H9 (cell line): Measurements from ENCODE around the gene TRAPPC2. TPM values are rescaled to one million over a fixed set of nuclear protein-coding genes. Genes with fewer than 3 reads are reported as not detected.
A peak's percentile ranks its signal among the peaks of the same experiment; 100 is the strongest.

ENCODE experiments used
- DNase-seq: peaks from one replicate; pipeline ENCODE4 v3.0.0-alpha.2; 2017
- H2AFZ ChIP-seq: one replicate; pipeline ENCODE4 v1.6.1; 2013; ENCODE audit warnings: mild to moderate bottlenecking, low read length, control low read depth, moderate library complexity
- H2AK5ac ChIP-seq: 2 replicates; pipeline ENCODE4 v1.6.1; 2013; ENCODE audit warnings: low read length, control low read depth, mixed read lengths; ENCODE audit not compliant: insufficient read length
- H2BK120ac ChIP-seq: one replicate; pipeline ENCODE4 v1.6.1; 2013; ENCODE audit warnings: low read depth, mild to moderate bottlenecking, low read length, control low read depth, inconsistent platforms; ENCODE audit not compliant: poor library complexity, severe bottlenecking
- H2BK12ac ChIP-seq: 2 replicates; pipeline ENCODE4 v1.6.1; 2013; ENCODE audit warnings: low read length, control low read depth, mixed read lengths, low read depth; ENCODE audit not compliant: insufficient read length
- H2BK15ac ChIP-seq: 2 replicates; pipeline ENCODE4 v1.6.1; 2013; ENCODE audit warnings: low read depth, low read length, control low read depth
- H2BK20ac ChIP-seq: one replicate; pipeline ENCODE4 v1.6.1; 2013; ENCODE audit warnings: low read depth, mild to moderate bottlenecking, low read length, control low read depth, inconsistent platforms; ENCODE audit not compliant: poor library complexity, severe bottlenecking
- H2BK5ac ChIP-seq: 2 replicates; pipeline ENCODE4 v1.6.1; 2013; ENCODE audit warnings: low read length, control low read depth, mixed read lengths; ENCODE audit not compliant: insufficient read length
- H3K14ac ChIP-seq: 2 replicates; pipeline ENCODE4 v1.6.1; 2013; ENCODE audit warnings: low read length, control low read depth; ENCODE audit not compliant: insufficient read depth
- H3K18ac ChIP-seq: 2 replicates; pipeline ENCODE4 v1.6.1; 2013; ENCODE audit warnings: low read depth, mild to moderate bottlenecking, mixed read lengths, low read length, control low read depth; ENCODE audit not compliant: insufficient read length
- H3K23ac ChIP-seq: 2 replicates; pipeline ENCODE4 v1.6.1; 2013; ENCODE audit warnings: low read length, control low read depth, mixed read lengths, low read depth; ENCODE audit not compliant: insufficient read length
- H3K23me2 ChIP-seq: 2 replicates; pipeline ENCODE4 v1.6.1; 2013; ENCODE audit warnings: low read depth, mild to moderate bottlenecking, mixed read lengths, low read length, control low read depth; ENCODE audit not compliant: insufficient read length, poor library complexity, severe bottlenecking
- H3K27ac ChIP-seq: 2 replicates; pipeline ENCODE4 v1.5.1; 2013; ENCODE audit warnings: low read length, control low read depth, mixed read lengths, low read depth; ENCODE audit not compliant: insufficient read length
- H3K27me3 ChIP-seq: 2 replicates; pipeline ENCODE4 v1.6.1; 2013; ENCODE audit warnings: low read length, control low read depth, inconsistent platforms; ENCODE audit not compliant: insufficient read depth
- H3K4ac ChIP-seq: 2 replicates; pipeline ENCODE4 v1.6.1; 2013; ENCODE audit warnings: low read depth, mild to moderate bottlenecking, control low read depth, inconsistent platforms, low read length, moderate library complexity
- H3K4me1 ChIP-seq: 2 replicates; pipeline ENCODE4 v1.6.1; 2013; ENCODE audit warnings: low read length, control low read depth, inconsistent platforms; ENCODE audit not compliant: insufficient read depth
- H3K4me2 ChIP-seq: 2 replicates; pipeline ENCODE4 v1.6.1; 2013; ENCODE audit warnings: low read length, control low read depth, mixed read lengths; ENCODE audit not compliant: insufficient read length, insufficient read depth
- H3K56ac ChIP-seq: 2 replicates; pipeline ENCODE4 v1.6.1; 2013; ENCODE audit warnings: low read depth, mild to moderate bottlenecking, mixed read lengths, low read length, control low read depth; ENCODE audit not compliant: insufficient read length
- H3K79me1 ChIP-seq: 2 replicates; pipeline ENCODE4 v1.6.1; 2013; ENCODE audit warnings: low read depth, mild to moderate bottlenecking, moderate library complexity, low read length, control low read depth, inconsistent platforms; ENCODE audit not compliant: insufficient read depth, poor library complexity, severe bottlenecking
- H3K79me2 ChIP-seq: 2 replicates; pipeline ENCODE4 v1.6.1; 2013; ENCODE audit warnings: low read length, control low read depth, inconsistent platforms; ENCODE audit not compliant: insufficient read depth
- H3K9ac ChIP-seq: 2 replicates; pipeline ENCODE4 v1.6.1; 2013; ENCODE audit warnings: low read length, control low read depth, mixed read lengths; ENCODE audit not compliant: insufficient read length; ENCODE audit errors: extremely low read depth
- H3K9me3 ChIP-seq: one replicate; pipeline ENCODE4 v1.6.1; 2013; ENCODE audit warnings: low read depth, low read length, inconsistent platforms; ENCODE audit not compliant: control insufficient read depth
- H3T11ph ChIP-seq: one replicate; pipeline ENCODE4 v1.6.1; 2013; ENCODE audit warnings: mild to moderate bottlenecking, low read length, control low read depth, inconsistent platforms
- H4K20me1 ChIP-seq: one replicate; pipeline ENCODE4 v1.6.1; 2013; ENCODE audit not compliant: control insufficient read depth, insufficient read length, insufficient read depth
- H4K5ac ChIP-seq: 2 replicates; pipeline ENCODE4 v1.6.1; 2013; ENCODE audit warnings: low read depth, mild to moderate bottlenecking, mixed read lengths, low read length, control low read depth; ENCODE audit not compliant: insufficient read length
- H4K8ac ChIP-seq: replicated peaks from 2 replicates; pipeline ENCODE4 v1.6.1; 2013; ENCODE audit warnings: low read length, control low read depth, mixed read lengths, low read depth; ENCODE audit not compliant: insufficient read length
- H4K91ac ChIP-seq: 2 replicates; pipeline ENCODE4 v1.6.1; 2013; ENCODE audit warnings: low read depth, mild to moderate bottlenecking, moderate library complexity, mixed read lengths, low read length, control low read depth; ENCODE audit not compliant: insufficient read length
- H3K27ac Mint-ChIP-seq, 3 experiments: 2 replicates in 2 of 3; 3 replicates in 1 of 3; pipeline ENCODE4 v1.8.0; 2020 to 2021; ENCODE audit warnings: mixed read lengths in 3 of 3, mild to moderate bottlenecking in 1 of 3, moderate library complexity in 1 of 3
- H3K27me3 Mint-ChIP-seq: 2 replicates; pipeline ENCODE4 v1.8.0; 2021; ENCODE audit warnings: low read depth, mild to moderate bottlenecking, moderate library complexity, mixed read lengths
- H3K36me3 Mint-ChIP-seq, 3 experiments: 2 replicates in 2 of 3; 3 replicates in 1 of 3; pipeline ENCODE4 v1.8.0; 2020 to 2021; ENCODE audit warnings: low read depth in 3 of 3, mixed read lengths in 3 of 3; ENCODE audit not compliant: insufficient read depth in 1 of 3
- H3K4me1 Mint-ChIP-seq, 2 experiments: 2 replicates each; pipeline ENCODE4 v1.8.0; 2020; ENCODE audit warnings: mixed read lengths in 2 of 2
- H3K4me3 Mint-ChIP-seq, 2 experiments: 2 replicates in 1 of 2; 3 replicates in 1 of 2; pipeline ENCODE4 v1.8.0; 2020 to 2021; ENCODE audit warnings: mild to moderate bottlenecking in 2 of 2, mixed read lengths in 2 of 2, moderate library complexity in 1 of 2
- H3K9me3 Mint-ChIP-seq, 2 experiments: 2 replicates in 1 of 2; 3 replicates in 1 of 2; pipeline ENCODE4 v1.8.0; 2020; ENCODE audit warnings: mild to moderate bottlenecking in 2 of 2, mixed read lengths in 2 of 2, moderate library complexity in 1 of 2
- CTCF ChIP-seq: fragments of 200-600 bp; sonication (generic); conservative IDR thresholded peaks from 3 replicates; pipeline ENCODE4 v1.8.0; 2021; ENCODE audit warnings: antibody characterized with exemption, mild to moderate bottlenecking
- WGBS: extraction: QIAGEN DNeasy Blood & Tissue Kit; methylation state at CpG from one replicate; pipeline ENCODE4 v1.1.7; 2013; ENCODE audit warnings: missing lambda C conversion rate, low lambda C conversion rate, mixed read lengths; ENCODE audit not compliant: insufficient read length; ENCODE audit errors: extremely low coverage; 5-methylcytosine and 5-hydroxymethylcytosine counted together
- total RNA-seq: library from RNA; stranded (reverse); gene quantifications from 2 replicates; pipeline ENCODE4 v1.2.1, GENCODE V29; 2021

TRAPPC2 gene
- total RNA-seq, 1 experiment from 2014 or later = 13.3 TPM

- Histone ChIP-seq H2AK5ac (no peak overlapping the region), H2BK15ac (no peak overlapping the region), H2AFZ (no peak overlapping the region), H2BK20ac (no peak overlapping the region), H4K8ac (no peak overlapping the region), H3K4me1 (peaks cover 12% of the 10 kb centered on the region; the same call in 1 of the 2 replicates), H3K4ac (no peak overlapping the region), H3K14ac (no peak overlapping the region), H3K79me2 (peaks cover 43% of the 10 kb centered on the region; the same call in 1 of the 2 replicates), H3K23ac (no peak overlapping the region), H4K91ac (no peak overlapping the region), H3K18ac (no peak overlapping the region), H3K9me3 (no peaks in the 10 kb centered on the region), H2BK12ac (no peak overlapping the region), H3K9ac (no peak overlapping the region), H3K27ac (no peak overlapping the region), H3K56ac (no peak overlapping the region), H2BK5ac (no peak overlapping the region), H3K27me3 (no peaks in the 10 kb centered on the region), H3K23me2 (peaks cover 6% of the 10 kb centered on the region), H4K20me1 (no peaks in the 10 kb centered on the region), H2BK120ac (no peak overlapping the region), H4K5ac (no peak overlapping the region), H3K4me2 (no peak overlapping the region), H3T11ph (no peak overlapping the region), H3K79me1 (no peaks in the 10 kb centered on the region)
- Mint-ChIP-seq H3K4me1 (peaks cover 26 to 30% of the 10 kb centered on the region in 2 experiments), H3K27ac (peak overlapping the region in 1 of 3 experiments; percentile 37; a peak in 2 of 7 replicates), H3K4me3 (no peak overlapping the region; a peak in 1 of 5 replicates), H3K27me3 (no peaks in the 10 kb centered on the region; the same call in none of the 2 replicates), H3K9me3 (peaks cover 18 to 39% of the 10 kb centered on the region in 2 experiments), H3K36me3 (peaks cover 0 to 4% (median 3%) of the 10 kb centered on the region in 3 experiments; a peak in 3 of 7 replicates)
- TF ChIP-seq CTCF = no peak
- DNase-seq = no peak
- WGBS = no CpG with 5 or more reads among the region's 7 CpGs
Measured at GRCh38 chrX:13693341-13693961, 41.0 kb downstream of the TRAPPC2 start.
